GM13977 (cell line): ENCODE results near the gene SEPTIN10.
A peak's percentile ranks its signal among the peaks of the same experiment; 100 is the strongest.

Source experiments
- DNase-seq: peaks from one replicate; pipeline ENCODE4 v3.0.0; 2012; ENCODE audit warnings: low spot score
- CTCF ChIP-seq: IDR thresholded peaks from 2 replicates; pipeline ENCODE4 v1.5.1; 2012; ENCODE audit warnings: mild to moderate bottlenecking, control low read depth; ENCODE audit not compliant: insufficient read depth; ENCODE audit errors: extremely low read depth, missing control alignments
- in situ Hi-C: fragments of 300-500 bp; cut with MboI; formaldehyde crosslinking; loops from one replicate; pipeline ENCODE4 v1.12.0; 2022; ENCODE audit warnings: low sequenced_read_pairs, low pct_unique_long_range_greater_than_20kb, mixed read lengths, inconsistent platforms; ENCODE audit not compliant: unreplicated experiment

SEPTIN10 gene

DNA sequence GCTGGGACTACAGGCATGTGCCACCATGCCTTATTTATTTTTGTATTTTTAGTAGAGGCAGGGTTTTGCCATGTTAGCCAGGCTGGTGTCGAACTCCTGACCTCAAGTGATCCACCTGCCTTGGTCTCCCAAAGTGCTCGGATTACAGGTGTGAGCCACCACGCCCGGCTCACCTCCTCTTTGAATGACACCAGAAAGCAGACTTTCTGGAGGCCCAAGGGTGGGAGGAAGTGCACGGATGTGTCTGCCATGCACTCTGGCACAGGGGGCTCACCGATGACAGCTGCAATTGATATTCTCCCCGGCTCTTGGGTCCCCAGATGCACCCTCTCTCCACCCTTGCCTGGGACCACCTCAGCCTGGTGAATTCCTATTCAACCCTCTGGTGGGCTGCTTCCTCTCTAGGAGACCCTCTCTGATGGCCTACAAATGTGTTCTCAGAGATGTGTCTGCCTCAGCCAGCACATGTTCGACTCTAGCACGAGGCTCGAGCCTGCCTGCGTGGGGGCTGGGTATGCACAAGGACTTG, 87.3 kb downstream of the SEPTIN10 start:
- DNase-seq, result no peak
- in situ Hi-C loops, result no loop called here
- TF ChIP-seq CTCF, result no peak

- in situ Hi-C loops, result no loop called here
- TF ChIP-seq CTCF, result no peak
- peak; percentile 3 for DNase-seq
These were observed 87.9 kb downstream of the SEPTIN10 start for GRCh38 chr2:109525836-109526235.

DNA sequence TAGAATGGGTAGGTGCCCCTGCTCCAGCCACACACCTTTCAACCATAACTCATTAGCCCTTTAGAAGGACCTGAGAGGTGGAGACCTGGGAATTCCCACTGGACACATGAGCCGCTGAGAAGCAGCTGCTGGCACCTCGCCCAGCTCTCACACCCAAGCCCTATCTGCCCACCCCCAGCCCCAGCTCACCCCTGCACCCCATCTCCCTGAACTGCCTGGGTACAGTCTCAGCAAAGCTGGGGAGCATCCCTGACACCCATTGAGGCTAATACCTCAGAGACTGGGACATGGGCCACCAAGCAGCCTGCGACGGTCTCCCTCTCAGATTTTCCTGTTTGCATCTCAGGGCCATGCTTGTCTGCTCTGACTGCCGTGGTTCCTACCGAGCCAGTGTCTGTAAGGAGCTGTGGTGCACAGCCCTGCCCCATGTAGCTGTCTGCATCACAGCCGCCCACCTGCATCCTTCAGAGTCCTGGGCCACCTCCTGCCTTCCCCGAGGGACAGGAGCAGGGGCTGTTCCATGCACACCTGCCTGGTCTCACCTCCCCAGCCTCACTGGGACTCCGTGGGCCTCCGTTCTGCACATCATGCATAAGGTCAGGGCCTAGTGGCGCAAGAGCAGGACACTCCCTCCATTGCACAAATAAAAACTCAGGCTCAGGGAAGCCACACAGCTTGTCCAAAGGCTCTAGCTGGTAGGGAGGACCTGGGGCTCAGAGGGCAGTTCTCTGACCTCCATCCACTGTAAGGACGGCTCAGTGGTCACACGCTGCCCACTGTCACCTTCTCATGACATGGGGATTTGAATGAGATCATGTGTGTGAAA, 90.0 kb downstream of the SEPTIN10 start:
- in situ Hi-C loops, result no loop called here
- DNase-seq, result no peak
- TF ChIP-seq CTCF, result no peak

- in situ Hi-C loops, result no loop called here
- TF ChIP-seq CTCF, result no peak
- no peak for DNase-seq
These were observed 90.6 kb downstream of the SEPTIN10 start for GRCh38 chr2:109523121-109523520.

DNA sequence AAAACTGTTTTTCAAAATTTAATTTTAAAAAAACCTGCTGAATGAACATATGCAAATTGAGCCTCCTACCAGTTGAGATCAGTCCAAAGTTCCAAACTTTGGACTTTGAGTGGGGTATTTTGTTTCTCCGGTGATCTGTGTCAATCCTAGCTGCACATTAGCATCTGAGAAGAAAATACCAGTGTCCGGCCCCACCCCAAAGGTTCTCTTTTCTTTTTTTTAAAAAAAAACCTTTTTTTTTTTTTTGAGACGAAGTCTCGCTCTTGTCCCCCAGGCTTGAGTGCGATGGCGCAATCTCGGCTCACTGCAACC, 91.7 kb downstream of the SEPTIN10 start:
- no peak for TF ChIP-seq CTCF
- no peak for DNase-seq
- in situ Hi-C loops, result no loop called here

DNA sequence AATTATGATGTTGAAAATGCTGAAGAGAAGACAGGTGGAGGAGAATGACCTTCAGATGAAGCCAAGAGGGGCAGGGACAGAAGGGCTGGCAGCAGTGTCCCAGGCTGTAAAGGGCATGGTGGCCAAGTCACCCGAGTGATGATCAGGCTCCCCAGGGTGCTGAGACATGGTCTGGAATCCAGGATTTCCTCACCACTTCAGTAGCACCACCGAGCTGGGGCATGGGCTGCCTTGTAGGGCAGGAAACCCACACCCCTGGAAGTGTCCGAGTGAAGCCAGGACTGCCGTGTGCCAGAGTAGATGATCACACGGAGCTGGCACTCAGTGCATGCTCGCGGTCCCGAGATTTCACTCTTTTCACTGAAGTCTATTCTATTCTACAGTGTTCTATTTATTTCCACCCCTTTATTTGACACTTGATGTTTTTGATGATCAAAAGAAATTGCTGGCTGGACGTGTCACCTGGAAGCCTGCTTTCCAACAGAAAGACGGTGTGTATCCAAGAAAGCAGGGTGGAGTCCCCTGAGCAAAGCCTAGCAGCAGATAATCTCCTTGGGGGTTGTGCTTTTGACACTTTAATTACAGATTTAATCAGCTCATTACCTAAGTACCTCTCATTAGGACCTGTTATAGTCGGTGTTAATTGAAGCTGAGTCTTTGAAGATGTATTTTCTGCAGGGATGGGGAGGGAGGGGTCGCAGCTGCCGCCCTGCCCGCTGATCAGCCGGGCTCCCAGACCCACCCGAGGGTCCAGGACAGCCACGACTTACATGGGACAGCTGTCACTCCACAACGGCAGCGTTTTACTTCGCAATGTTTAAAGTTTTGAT, 92.3 kb downstream of the SEPTIN10 start:
- no peak for TF ChIP-seq CTCF
- in situ Hi-C loops, result no loop called here
- DNase-seq, result no peak
